Lower lobe of right lung (tissue), 2 donors: ENCODE data around the gene WDFY3. TPM values are rescaled to one million over a fixed set of nuclear protein-coding genes. Genes with fewer than 3 reads are reported as not detected.

Experiments used
- ATAC-seq, 2 donors: fragments of 200-7000 bp; cut with Tn5 transposase; one replicate each; pipeline ENCODE4 v1.9.1; 2020 to 2022; ENCODE audit warnings: mild to moderate bottlenecking in 2 of 2, moderate library complexity in 2 of 2
- DNase-seq: peaks from one replicate; pipeline ENCODE4 v3.0.0-alpha.2; 2020
- H3K27ac ChIP-seq: fragments of 200-600 bp; one replicate; pipeline ENCODE4 v1.8.0; 2022
- H3K27me3 ChIP-seq: fragments of 200-600 bp; one replicate; pipeline ENCODE4 v1.8.0; 2022; ENCODE audit warnings: low read depth
- H3K36me3 ChIP-seq: fragments of 200-600 bp; one replicate; pipeline ENCODE4 v1.8.0; 2022; ENCODE audit warnings: mild to moderate bottlenecking
- H3K4me1 ChIP-seq: fragments of 200-600 bp; one replicate; pipeline ENCODE4 v1.8.0; 2022
- H3K4me3 ChIP-seq: fragments of 200-600 bp; one replicate; pipeline ENCODE4 v1.8.0; 2022; ENCODE audit warnings: mild to moderate bottlenecking
- H3K9me3 ChIP-seq: fragments of 200-600 bp; one replicate; pipeline ENCODE4 v1.8.0; 2022
- CTCF ChIP-seq: fragments of 200-600 bp; IDR thresholded peaks from one replicate; pipeline ENCODE4 v1.8.0; 2022; ENCODE audit warnings: antibody characterized with exemption, mild to moderate bottlenecking
- intact Hi-C: fragments of 100-400 bp; cut with DNase I; formaldehyde crosslinking; loops from one replicate; pipeline ENCODE4 v1.11.0; 2022
- total RNA-seq: library from RNA; stranded (reverse); fragmentation: NEBNext Ultra II Directional; extraction: Animal tissue kit (Norgen Biotek cat#: 25700); gene quantifications from one replicate; pipeline ENCODE4 v1.2.1, GENCODE V29; 2021
- donor health status: DM: no; HTN: yes; CAD: no; lungs with severe emphysema.

WDFY3 gene
- total RNA-seq, 1 donor from 2014 or later, result 125 TPM

GRCh38 chr4:84928089-84928488, 38.4 kb downstream of the WDFY3 start:
- Histone ChIP-seq H3K4me1 (peaks cover 13% of the 10 kb centered on the region), H3K27me3 (no peaks in the 10 kb centered on the region), H3K9me3 (no peaks in the 10 kb centered on the region), H3K36me3 (peaks cover 13% of the 10 kb centered on the region), H3K4me3 (no peak overlapping the region), H3K27ac (no peak overlapping the region)
- DNase-seq (no peak), ATAC-seq (no peak)
- intact Hi-C loops, result no loop called here
- TF ChIP-seq CTCF, result no peak

- Histone ChIP-seq H3K9me3 (no peaks in the 10 kb centered on the region), H3K4me3 (no peak overlapping the region), H3K36me3 (peaks cover 13% of the 10 kb centered on the region), H3K4me1 (peaks cover 13% of the 10 kb centered on the region), H3K27me3 (no peaks in the 10 kb centered on the region), H3K27ac (no peak overlapping the region)
- no peak for ATAC-seq
- no peak for DNase-seq
- no peak for TF ChIP-seq CTCF
- intact Hi-C loops, result no loop called here
Measured at GRCh38 chr4:84927428-84927827, 39.1 kb downstream of the WDFY3 start.

- no peak for DNase-seq
- intact Hi-C loops, result no loop called here
- no peak for TF ChIP-seq CTCF
Measured at GRCh38 chr4:84925558-84925957, 40.9 kb downstream of the WDFY3 start.

GRCh38 chr4:84924434-84924833, 42.1 kb downstream of the WDFY3 start:
- no peak overlapping the region for H3K27ac ChIP-seq
- no peaks in the 10 kb centered on the region for H3K36me3 ChIP-seq
- TF ChIP-seq CTCF, result no peak
- H3K4me1 ChIP-seq, result peaks cover 22% of the 10 kb centered on the region
- H3K27me3 ChIP-seq, result no peaks in the 10 kb centered on the region
- H3K4me3 ChIP-seq, result no peak overlapping the region
- H3K9me3 ChIP-seq, result no peaks in the 10 kb centered on the region
- DNase-seq, result no peak
- intact Hi-C loops, result no loop called here
- no peak for ATAC-seq

More at GRCh38 chr4:84925558-84925957, 40.9 kb downstream of the WDFY3 start:
- H3K36me3 ChIP-seq, result no peaks in the 10 kb centered on the region
- no peaks in the 10 kb centered on the region for H3K27me3 ChIP-seq
- H3K27ac ChIP-seq, result no peak overlapping the region
- no peak for ATAC-seq
- no peak overlapping the region for H3K4me3 ChIP-seq
- H3K9me3 ChIP-seq, result no peaks in the 10 kb centered on the region
- H3K4me1 ChIP-seq, result peaks cover 17% of the 10 kb centered on the region

- intact Hi-C loops, result no loop called here
- Histone ChIP-seq H3K36me3 (no peaks in the 10 kb centered on the region), H3K4me1 (peaks cover 39% of the 10 kb centered on the region), H3K4me3 (no peak overlapping the region), H3K27ac (no peak overlapping the region), H3K9me3 (no peaks in the 10 kb centered on the region), H3K27me3 (no peaks in the 10 kb centered on the region)
- DNase-seq (no peak), ATAC-seq (no peak)
- TF ChIP-seq CTCF, result no peak
Measured at GRCh38 chr4:84920617-84921016, 45.9 kb downstream of the WDFY3 start.
